Kidney tubule cell (primary cell): ENCODE results near the gene ZDHHC24.

Experiments
- DNase-seq: peaks from one replicate; pipeline ENCODE4 v3.0.0-alpha.2; 2018; ENCODE audit warnings: low spot score

ZDHHC24 gene

GRCh38 chr11:66566221-66566620 is 20.4 kb upstream of the ZDHHC24 start:
- no peak for DNase-seq

GRCh38 chr11:66564984-66565383 is 19.1 kb upstream of the ZDHHC24 start:
- DNase-seq, result no peak

DNA sequence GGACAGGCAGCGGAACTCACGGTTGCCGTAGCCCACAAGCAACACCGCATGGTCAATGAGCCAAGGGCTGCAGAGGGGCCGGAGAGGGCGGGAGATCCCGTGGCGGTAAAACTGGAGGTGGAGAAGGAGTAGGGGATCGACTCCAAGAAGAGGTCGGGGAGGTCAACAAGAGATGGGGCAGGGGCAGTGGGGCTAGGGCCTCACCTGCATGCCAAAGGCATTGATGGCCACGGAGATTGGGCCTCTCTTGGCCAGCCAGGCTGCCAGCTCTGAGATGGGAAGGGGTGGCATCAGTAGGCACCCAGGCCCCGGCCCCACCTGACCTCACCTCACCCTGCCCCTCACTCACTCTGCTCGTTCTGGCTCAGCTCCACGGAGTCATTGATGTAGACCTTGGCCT is 18.7 kb upstream of the ZDHHC24 start:
- no peak for DNase-seq

DNA sequence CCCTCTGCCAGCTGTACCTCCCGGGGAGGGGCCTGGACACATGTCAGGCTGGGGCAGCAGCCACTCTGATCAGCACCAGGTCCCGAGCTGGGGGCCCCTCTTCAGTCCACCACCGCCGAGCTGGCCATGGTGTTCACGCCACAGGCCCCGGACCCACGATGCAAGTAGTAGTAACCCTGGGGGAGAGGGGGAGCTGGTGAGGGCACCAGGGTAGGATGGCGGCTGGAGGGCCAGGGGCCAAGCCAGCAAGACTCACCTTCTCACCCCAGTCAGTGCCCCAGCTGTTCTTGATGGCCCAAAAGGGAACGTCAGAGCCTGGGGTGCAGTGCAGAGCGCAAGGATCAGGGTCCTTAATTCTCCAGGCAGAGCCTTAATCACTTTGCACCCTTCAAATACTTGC is 18.0 kb upstream of the ZDHHC24 start:
- no peak for DNase-seq

GRCh38 chr11:66562907-66563583 is 17.2 kb upstream of the ZDHHC24 start:
- DNase-seq, result no peak

GRCh38 chr11:66562275-66562674 is 16.4 kb upstream of the ZDHHC24 start:
- no peak for DNase-seq

- DNase-seq, result no peak
Measured at GRCh38 chr11:66561975-66562248, 16.1 kb upstream of the ZDHHC24 start.

DNA sequence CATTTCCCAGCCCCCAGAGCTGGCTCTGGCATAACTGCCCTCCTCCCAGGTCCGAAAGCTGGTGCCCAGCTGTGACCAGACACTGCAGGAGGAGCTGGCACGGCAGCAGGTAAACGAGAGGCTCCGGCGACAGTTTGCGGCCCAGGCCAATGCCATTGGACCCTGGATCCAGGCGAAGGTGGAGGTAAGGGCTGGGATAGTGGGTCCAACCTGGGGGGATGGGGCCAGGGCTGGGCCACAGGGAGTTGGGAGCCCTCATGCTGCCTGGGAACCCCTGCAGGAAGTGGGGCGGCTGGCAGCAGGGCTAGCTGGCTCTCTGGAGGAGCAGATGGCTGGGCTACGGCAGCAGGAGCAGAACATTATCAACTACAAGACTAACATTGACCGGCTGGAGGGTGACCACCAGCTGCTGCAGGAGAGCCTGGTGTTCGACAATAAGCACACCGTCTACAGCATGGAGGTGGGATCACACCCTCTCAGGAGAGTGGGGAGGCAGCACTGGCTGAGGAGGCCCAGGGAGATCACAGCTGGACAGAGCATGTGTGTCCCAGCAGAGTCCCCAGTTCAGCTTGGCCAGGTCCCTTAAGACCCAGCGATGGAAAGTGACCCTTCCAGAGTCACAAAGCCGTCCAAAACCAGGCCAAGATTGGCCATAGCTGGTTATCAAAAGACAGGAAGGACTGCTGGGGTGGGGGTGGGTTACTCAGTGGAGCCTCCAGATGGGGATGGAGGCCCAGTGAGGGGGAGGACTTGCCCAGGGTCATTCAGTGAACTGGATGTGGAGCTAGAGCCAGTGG is 15.5 kb upstream of the ZDHHC24 start:
- DNase-seq, result no peak

DNA sequence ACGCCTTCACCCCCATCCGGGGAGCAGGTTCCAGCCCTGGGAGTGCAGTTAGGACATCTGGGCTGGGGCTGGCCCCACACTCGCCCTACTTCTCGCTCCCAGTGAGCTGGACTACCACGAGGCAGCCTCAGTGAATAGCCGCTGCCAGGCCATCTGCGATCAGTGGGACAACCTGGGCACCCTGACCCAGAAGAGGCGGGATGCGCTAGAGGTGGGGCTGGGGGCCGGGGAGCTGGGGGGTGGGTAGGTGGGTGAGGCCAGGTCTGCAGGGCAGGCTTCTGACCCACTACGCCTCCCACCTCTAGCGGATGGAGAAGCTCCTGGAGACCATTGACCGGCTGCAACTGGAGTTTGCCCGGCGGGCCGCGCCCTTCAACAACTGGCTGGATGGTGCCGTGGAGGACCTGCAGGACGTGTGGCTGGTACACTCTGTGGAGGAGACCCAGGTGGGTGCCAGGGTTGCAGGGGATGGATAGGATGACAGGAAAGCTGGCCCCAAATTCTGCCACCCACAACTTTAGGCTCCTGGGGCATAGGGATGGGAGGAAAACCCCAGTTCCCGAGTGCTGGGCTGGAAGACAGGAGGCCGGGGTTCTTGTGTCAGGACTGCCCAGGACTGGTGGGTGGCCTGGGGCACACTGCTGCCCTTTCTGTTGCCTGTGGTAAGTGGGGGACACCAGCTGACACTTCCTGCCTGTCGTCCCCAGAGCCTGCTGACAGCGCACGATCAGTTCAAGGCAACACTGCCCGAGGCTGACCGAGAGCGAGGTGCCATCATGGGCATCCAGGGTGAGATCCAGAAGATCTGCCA is 14.2 kb upstream of the ZDHHC24 start:
- DNase-seq, result no peak

DNA sequence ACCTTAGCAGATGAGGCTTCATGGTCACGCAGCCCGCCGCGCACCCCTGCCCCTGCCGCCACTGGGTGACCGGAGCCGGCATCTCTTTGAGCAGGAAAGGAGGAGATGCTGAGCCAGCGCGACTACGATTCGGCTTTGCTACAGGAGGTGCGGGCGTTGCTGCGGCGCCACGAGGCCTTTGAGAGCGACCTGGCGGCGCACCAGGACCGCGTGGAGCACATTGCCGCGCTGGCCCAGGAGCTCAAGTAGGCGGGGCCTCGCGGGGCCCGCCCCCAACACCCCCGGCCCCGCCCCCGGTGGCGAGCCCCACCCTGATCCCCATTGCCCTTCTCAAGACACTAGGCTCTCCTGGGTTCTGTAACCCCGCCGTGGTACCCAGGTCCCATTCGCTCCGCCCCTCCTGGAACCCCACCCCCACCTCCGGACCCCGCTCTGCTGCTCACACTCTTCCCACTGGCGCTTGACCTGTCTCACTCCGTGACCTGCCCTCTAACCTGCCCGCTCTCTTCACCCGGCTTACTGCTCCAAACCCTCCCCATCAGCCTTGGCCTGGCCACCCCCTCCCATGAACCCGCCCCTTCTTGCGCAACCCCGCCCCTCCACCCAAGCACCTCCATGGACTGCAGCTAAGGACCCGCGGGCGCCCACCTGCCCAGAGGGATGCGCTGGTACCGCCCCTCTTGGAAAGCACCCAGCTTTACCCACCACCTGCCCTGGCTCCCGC is 13.5 kb upstream of the ZDHHC24 start:
- no peak for DNase-seq

DNA sequence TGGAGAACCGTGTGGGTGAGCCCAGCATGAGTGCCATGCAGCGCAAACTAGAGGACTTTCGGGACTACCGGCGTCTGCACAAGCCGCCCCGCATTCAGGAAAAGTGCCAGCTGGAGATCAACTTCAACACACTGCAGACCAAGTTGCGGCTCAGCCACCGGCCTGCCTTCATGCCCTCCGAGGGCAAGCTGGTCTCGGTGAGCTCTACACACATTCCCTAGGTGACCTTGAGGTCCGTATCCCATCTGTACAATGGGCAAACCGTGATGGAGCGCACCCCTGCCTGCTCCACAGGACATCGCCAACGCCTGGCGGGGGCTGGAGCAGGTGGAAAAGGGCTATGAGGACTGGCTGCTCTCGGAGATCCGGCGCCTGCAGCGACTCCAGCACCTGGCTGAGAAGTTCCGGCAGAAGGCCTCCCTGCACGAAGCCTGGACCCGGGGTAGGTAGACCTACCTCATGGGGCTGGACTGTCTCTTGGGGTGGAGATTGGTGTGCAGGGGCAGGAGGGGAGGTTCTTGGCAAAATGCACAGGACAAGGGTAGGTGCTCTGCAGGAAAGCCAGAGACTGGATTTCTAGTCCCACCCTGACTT is 12.0 kb upstream of the ZDHHC24 start:
- DNase-seq, result no peak

GRCh38 chr11:66556086-66556485 is 10.2 kb upstream of the ZDHHC24 start:
- no peak for DNase-seq

DNA sequence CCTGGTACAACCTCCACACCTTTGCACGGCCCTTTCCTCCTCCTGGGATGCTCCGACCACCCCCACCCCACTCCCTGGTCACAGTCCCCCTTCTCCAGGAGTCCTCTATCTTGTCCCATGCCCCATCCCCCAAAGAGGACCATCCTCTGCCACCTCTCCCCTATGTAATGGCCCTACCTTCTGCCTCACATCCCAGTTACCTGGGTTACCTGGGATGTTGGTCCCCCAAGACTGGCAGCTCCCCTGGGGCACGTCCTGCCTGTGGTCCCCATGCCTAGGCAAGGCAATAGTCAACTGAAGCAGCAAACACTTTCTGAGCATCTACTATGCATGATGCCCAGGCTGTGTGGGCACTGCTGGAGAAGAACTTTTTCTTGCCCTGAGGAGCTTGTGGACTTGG is 9.6 kb upstream of the ZDHHC24 start:
- no peak for DNase-seq

DNA sequence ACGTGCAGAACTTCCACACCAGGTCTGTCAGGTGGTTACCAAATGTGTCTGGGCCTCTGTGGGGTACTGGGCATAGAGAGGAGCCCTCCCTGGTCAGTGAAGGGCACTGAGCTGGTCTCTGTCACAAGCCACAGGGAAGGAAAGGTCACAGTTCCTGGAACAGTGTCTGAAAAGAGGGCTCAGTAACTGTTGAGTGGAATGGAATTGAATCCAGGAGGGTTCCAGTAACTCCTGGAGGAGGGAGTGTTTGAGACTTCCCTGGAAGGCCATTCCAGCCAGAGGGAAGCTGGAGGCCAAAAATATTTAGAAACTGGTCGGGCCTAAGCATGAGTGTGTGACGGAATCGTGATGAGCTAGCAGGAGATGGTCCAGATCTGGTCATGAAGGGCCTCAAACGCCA is 8.8 kb upstream of the ZDHHC24 start:
- DNase-seq, result no peak

DNA sequence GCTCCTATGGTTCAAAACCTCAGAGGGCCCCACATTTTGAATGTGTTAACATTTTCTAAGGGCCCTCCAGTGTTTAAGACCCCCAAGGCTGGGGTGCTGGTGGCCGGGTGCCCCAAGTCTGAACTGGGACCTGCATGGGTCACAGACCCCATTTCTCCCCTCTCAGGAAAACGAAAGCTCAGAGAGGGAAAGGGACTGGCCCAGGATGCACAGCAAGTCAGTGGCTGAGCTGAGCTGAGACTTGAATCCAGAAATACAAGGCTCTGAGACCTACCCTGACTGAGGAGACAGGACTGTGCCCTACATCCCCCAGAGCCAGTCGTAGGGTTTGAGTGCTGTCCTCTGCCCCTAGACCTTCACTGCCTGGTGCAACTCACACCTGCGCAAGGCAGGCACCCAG is 5.0 kb upstream of the ZDHHC24 start:
- DNase-seq, result no peak

DNA sequence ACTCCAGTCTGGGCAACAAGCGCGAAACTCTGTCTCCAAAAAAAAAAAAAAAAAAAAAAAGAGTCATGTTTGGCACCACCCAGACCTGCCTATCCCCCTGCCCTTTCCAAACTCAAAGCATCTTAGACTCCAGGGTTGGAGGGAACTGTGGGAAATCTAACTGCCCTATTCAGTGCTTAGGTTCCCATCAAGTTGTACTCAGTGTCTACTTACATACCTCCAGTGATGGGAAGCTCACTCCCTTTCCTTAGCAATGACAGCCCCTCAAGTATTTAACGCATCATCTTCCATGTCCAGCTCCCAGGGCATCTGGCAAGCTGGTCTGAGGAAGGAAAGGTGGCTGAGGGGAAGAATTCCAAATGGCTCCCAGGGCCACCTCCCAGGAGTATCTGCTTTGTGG is 3.8 kb upstream of the ZDHHC24 start:
- DNase-seq, result no peak

DNA sequence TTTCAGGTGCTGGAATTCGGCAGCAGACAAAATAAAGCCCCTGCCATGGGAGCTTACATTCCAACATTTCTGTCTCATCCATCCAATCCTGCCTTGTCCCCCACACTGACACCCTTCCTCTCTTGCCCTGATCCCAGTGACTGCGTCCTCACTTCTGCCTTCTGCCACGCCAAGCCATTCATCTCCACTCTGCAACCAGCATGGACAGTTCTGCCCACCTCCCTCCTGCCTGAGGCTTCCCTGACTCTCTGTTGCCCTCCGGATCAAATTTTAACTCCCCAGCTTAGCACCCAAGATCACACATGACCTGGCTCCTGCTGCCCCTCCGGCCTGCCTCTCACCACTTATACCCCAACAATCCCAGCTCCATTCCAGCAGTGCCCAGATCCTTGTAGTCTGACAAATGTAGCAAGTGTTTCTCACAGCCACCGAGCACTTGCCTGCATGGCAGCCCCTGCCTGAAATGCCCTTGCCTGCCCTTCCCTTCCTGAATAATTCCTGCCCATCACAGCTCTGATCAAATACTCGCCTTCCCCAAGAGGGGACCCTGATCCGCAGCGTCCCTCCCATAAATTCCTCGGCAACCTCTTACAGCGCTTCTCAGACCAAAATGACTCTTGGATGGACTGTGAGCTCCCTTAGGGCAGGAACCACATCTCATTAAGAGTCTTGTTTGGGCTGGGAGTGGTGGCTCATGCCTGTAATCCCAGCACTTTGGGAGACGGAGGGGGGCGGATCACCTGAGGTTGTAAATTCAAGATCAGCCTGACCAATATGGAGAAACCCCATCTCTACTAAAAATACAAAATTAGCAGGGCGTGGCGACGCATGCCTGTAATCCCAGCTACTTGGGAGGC is 3.2 kb upstream of the ZDHHC24 start:
- no peak for DNase-seq

DNA sequence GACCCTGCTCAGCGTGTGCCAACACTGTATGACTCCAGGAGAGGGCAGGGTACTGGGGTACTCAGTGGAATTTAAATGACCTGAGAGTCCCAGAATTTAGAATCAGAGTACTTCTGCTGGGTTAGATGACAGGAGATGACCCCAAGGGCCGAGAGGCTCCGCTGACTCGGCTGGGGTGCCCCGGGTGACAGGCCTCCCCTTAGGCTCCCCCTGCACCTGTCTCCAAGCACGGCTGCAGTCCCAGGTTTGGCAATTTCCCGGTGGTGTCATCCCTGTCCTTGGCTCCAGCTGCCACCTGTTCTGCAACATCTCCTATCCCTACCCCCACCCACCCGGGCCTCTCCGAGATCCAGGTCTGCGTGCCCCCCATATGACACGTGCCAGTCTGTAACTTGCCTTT is 2.2 kb upstream of the ZDHHC24 start:
- no peak for DNase-seq

DNA sequence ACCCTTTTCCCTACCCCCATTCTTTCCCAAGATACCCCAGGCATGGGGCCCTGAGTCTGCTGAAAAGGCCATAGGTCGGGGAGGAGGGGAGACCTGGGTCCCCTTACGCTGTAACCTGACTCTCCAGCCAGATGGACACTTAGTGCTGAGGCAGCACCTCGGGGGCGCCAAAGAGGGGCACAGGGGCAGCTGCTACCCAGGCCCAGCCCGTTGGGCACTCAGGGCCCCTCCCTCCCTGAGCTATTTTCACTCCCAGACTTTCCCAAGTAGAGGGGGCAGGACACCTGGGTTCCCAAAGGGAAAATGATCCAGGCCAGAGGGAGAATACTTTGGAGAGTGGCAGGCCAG is 1.8 kb upstream of the ZDHHC24 start:
- no peak for DNase-seq

DNA sequence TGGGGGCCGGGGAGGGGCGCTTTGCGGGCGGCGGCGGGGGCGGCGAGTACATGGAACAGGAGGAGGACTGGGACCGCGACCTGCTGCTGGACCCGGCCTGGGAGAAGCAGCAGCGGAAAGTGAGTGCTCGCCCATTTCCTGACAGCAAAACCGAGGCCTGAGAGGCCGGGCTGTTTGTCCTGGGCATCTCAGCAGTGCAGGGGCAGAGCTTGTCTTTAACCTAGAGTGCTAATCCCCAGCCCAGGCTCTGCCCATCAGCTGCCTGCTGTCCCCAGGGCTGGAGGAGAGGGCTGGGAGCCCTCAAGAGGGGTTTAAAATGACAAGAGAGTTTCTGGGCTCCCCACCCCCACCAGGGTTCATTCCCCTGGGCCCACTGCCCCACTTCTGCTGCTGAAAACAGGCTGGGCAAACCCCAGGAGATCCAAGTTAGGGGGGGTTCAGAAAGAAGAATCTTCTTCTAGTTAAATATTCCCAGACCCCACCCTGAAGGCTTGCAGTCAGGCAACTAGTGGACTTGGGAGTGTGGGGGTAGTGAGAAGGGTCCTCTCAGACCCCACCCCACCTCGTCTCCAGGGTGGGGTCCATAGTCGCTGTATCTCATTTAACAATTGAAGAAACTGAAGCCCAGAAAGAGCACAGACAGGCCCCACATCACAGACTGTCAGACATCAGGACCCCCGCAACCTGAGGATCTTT is 1.3 kb upstream of the ZDHHC24 start:
- no peak for DNase-seq
